T-helper 17 cell (primary cell): ENCODE measurements around the gene RHBDF1. TPM values are rescaled to one million over a fixed set of nuclear protein-coding genes. Genes with fewer than 3 reads are reported as not detected.
"Not testable (repeated sequence)": the region's sequence is repeated elsewhere in the genome, so short reads cannot be mapped to it uniquely, and the experiment has no call there.

Source experiments
- ATAC-seq: fragments of 150-1000 bp; cut with Tn5 transposase; 2 replicates; pipeline ENCODE4 v1.10.0; 2021; ENCODE audit warnings: mild to moderate bottlenecking, moderate library complexity
- DNase-seq, 3 donors: peaks; one replicate each; pipeline versions ENCODE4 v3.0.0 to v3.0.0-alpha.2; 2020 to 2021
- H3K9me3 ChIP-seq: one replicate; pipeline ENCODE4 v1.7.0; 2013; ENCODE audit warnings: low read length, mild to moderate bottlenecking; ENCODE audit not compliant: control insufficient read depth, poor library complexity, severe bottlenecking
- H3K27ac Mint-ChIP-seq: one replicate; pipeline ENCODE4 v1.8.0; 2022; ENCODE audit warnings: mild to moderate bottlenecking, moderate library complexity, mixed read lengths
- H3K27me3 Mint-ChIP-seq: one replicate; pipeline ENCODE4 v1.8.0; 2022; ENCODE audit warnings: mixed read lengths
- H3K36me3 Mint-ChIP-seq: one replicate; pipeline ENCODE4 v1.8.0; 2022; ENCODE audit warnings: low read depth, mixed read lengths
- H3K4me1 Mint-ChIP-seq: one replicate; pipeline ENCODE4 v1.8.0; 2022; ENCODE audit warnings: mild to moderate bottlenecking, mixed read lengths
- H3K4me3 Mint-ChIP-seq: one replicate; pipeline ENCODE4 v1.8.0; 2022; ENCODE audit warnings: mild to moderate bottlenecking, moderate library complexity, mixed read lengths
- total RNA-seq, 4 donors: library from RNA in 2 of 4; stranded (reverse) in 2 of 4; gene quantifications; one replicate each; pipeline ENCODE4 v1.2.3 and lab custom pipeline; 2022 to 2026

RHBDF1 gene
- total RNA-seq, 2 donors from 2014 or later: 0.75 TPM; not detected in 1

GRCh38 chr16:55571-56136, 16.8 kb downstream of the RHBDF1 start:
- Mint-ChIP-seq H3K27ac (no peak overlapping the region), H3K4me1 (peaks cover 24% of the 10 kb centered on the region), H3K27me3 (no peaks in the 10 kb centered on the region), H3K36me3 (peaks cover 4% of the 10 kb centered on the region), H3K4me3 (peak overlapping the region; percentile 52)
- ATAC-seq: no peak
- H3K9me3 ChIP-seq: no peaks in the 10 kb centered on the region
- no peak for DNase-seq

DNA sequence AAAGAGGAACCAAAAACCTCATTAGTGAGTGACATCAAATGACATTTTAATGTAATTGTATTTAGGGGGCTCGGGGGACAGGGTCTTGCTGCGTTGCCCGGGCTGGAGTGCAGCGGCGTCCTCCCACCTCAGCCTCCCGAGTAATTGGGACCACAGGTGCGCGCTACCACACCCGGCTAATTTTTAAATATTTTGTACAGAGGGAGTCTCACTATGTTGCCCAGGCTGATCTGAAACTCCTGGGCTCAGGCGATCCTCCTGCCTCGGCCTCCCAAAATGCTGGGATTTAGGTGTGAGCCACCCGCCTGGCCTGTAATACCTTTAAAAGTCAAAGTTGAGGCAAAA, 18.2 kb downstream of the RHBDF1 start:
- Mint-ChIP-seq H3K4me1 (peaks cover 28% of the 10 kb centered on the region), H3K27ac (no peak overlapping the region), H3K4me3 (peak overlapping the region; percentile 98), H3K36me3 (peaks cover 4% of the 10 kb centered on the region), H3K27me3 (no peaks in the 10 kb centered on the region)
- DNase-seq (no peak), ATAC-seq (no peak)
- H3K9me3 ChIP-seq: no peaks in the 10 kb centered on the region

- peak; percentile 88 to 99 (median 99) for DNase-seq
- peak within 1 kb of the TSS; percentile 98 for H3K4me3 Mint-ChIP-seq
- H3K36me3 Mint-ChIP-seq: peaks cover 4% of the 10 kb centered on the region
- ATAC-seq: peak; percentile 97
- H3K4me1 Mint-ChIP-seq: peaks cover 28% of the 10 kb centered on the region
- peak within 1 kb of the TSS; percentile 94 for H3K27ac Mint-ChIP-seq
- no peaks in the 10 kb centered on the region for H3K27me3 Mint-ChIP-seq
- H3K9me3 ChIP-seq: no peaks in the 10 kb centered on the region
These were observed 18.8 kb downstream of the RHBDF1 start, which contains the start of the genes POLR3K and SNRNP25 for GRCh38 chr16:53346-54236. POLR3K (minus strand) TSS chr16:53608; CDS start chr16:53586, 22 bp downstream. SNRNP25 (plus strand) TSS chr16:53828; CDS start chr16:54017, 189 bp downstream.

DNA sequence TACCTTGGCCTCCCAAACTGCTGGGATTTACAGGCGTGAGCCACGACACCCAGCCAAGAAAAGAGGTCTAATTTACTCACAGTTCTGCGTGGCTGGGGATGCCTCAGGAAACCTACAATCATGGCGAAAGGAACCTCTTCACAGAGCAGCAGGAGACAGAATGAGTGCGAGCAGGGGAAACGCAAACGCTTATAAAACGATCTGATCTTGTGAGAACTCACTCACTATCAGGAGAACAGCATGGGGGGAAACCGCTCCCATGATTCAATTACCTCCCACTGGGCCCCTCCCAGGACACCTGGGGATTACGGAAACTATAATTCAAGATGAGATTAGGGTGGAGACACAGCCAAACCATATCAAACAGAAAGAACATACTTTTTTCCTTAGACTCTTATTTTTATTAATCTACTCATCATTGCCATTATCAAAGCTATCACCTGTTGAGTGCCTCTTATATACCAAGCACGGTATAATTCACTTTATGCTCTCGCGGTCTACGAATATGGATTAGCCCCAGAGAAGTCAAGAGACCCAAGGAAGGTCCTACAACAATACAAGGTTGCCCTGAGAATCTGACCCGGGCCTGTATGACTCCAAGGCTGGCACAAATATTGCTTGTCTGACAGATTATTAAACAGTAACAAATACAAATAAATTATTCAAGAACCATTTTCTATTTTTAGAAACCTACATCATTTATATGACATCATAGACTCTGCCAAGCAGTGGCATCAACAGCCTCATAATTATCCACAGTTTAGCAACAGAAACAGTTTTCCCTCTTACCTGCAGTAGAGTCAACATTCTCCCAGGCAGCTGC, 21.5 kb downstream of the RHBDF1 start:
- Mint-ChIP-seq H3K27ac (peak overlapping the region; percentile 34), H3K4me1 (peaks cover 24% of the 10 kb centered on the region), H3K4me3 (peak overlapping the region; percentile 98), H3K36me3 (no peaks in the 10 kb centered on the region), H3K27me3 (no peaks in the 10 kb centered on the region)
- ATAC-seq: no peak
- no peak for DNase-seq
- H3K9me3 ChIP-seq: no peaks in the 10 kb centered on the region

GRCh38 chr16:47234-47633, 25.2 kb downstream of the RHBDF1 start:
- Mint-ChIP-seq H3K27me3 (no peaks in the 10 kb centered on the region), H3K27ac (no peak overlapping the region), H3K36me3 (peaks cover 6% of the 10 kb centered on the region), H3K4me1 (peaks cover 24% of the 10 kb centered on the region), H3K4me3 (no peak overlapping the region)
- H3K9me3 ChIP-seq: no peaks in the 10 kb centered on the region
- DNase-seq (no peak), ATAC-seq (no peak)

- Mint-ChIP-seq H3K36me3 (peaks cover 10% of the 10 kb centered on the region), H3K4me1 (peaks cover 26% of the 10 kb centered on the region)
- ATAC-seq, H3K9me3 ChIP-seq, H3K27me3 Mint-ChIP-seq, H3K27ac Mint-ChIP-seq, DNase-seq, H3K4me3 Mint-ChIP-seq: not testable (repeated sequence)
These were observed 25.9 kb downstream of the RHBDF1 start for GRCh38 chr16:46510-46909.

- H3K4me1 Mint-ChIP-seq: peaks cover 17% of the 10 kb centered on the region
- H3K36me3 Mint-ChIP-seq: peaks cover 10% of the 10 kb centered on the region
- ATAC-seq: no peak
- no peaks in the 10 kb centered on the region for H3K27me3 Mint-ChIP-seq
- H3K9me3 ChIP-seq: no peaks in the 10 kb centered on the region
- H3K27ac Mint-ChIP-seq: no peak overlapping the region
- DNase-seq: no peak
- no peak overlapping the region for H3K4me3 Mint-ChIP-seq
These were observed 27.0 kb downstream of the RHBDF1 start for GRCh38 chr16:45454-45853.

DNA sequence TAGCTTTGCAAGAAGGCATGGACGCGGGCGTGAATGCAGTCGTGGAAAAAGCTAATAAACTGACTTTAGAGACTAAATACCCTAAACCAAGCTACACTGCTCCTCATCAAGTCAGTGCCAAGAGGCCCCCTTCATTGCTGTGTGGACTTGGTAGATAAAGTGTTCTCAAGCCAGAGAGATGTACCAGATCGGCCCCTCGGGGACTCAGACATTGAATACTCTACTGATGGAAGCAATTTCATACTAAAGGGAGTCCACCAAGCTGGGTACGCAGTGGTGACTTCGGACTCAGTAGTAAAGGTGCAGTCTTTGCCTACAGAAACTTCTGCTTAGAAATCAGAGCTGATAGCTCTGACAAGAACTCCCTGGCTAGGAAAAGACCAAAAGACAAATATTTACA, 27.8 kb downstream of the RHBDF1 start:
- DNase-seq: no peak
- Mint-ChIP-seq H3K4me1 (peaks cover 14% of the 10 kb centered on the region), H3K36me3 (peaks cover 10% of the 10 kb centered on the region), H3K4me3 (no peak overlapping the region), H3K27ac (no peak overlapping the region), H3K27me3 (no peaks in the 10 kb centered on the region)
- ATAC-seq: no peak
- H3K9me3 ChIP-seq: no peaks in the 10 kb centered on the region

DNA sequence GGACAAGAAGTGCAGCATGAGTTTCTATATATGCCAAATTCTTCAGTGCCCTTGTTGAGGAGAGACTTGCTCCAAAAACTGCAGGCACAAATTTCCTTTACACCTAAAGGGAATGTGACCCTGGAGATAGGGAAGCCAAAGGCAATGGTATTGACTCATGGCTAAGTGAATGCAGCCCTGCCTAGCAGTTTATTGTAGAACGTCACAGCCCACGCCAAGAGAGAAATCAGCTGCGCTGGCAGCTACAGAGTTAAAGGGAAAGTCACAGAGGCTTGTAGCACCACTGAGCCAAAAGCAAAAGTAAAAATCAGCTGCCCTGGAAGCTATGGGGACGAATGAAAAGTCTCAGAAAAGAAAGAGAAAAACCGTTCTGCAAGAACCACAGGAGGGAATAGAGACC, 29.1 kb downstream of the RHBDF1 start:
- no peaks in the 10 kb centered on the region for H3K9me3 ChIP-seq
- Mint-ChIP-seq H3K36me3 (peaks cover 10% of the 10 kb centered on the region), H3K4me3 (no peak overlapping the region), H3K27me3 (no peaks in the 10 kb centered on the region), H3K27ac (peak overlapping the region; percentile 76), H3K4me1 (peaks cover 26% of the 10 kb centered on the region)
- DNase-seq: no peak
- no peak for ATAC-seq

- Mint-ChIP-seq H3K4me1 (peaks cover 31% of the 10 kb centered on the region), H3K27me3 (no peaks in the 10 kb centered on the region), H3K27ac (peak overlapping the region; percentile 76), H3K4me3 (no peak overlapping the region), H3K36me3 (peaks cover 10% of the 10 kb centered on the region)
- ATAC-seq: no peak
- no peaks in the 10 kb centered on the region for H3K9me3 ChIP-seq
- no peak for DNase-seq
These were observed 29.7 kb downstream of the RHBDF1 start for GRCh38 chr16:42691-43090.

GRCh38 chr16:42069-42457, 30.4 kb downstream of the RHBDF1 start:
- H3K27ac Mint-ChIP-seq: peak overlapping the region; percentile 76
- no peak for ATAC-seq
- peaks cover 10% of the 10 kb centered on the region for H3K36me3 Mint-ChIP-seq

GRCh38 chr16:41439-42068, 30.9 kb downstream of the RHBDF1 start:
- Mint-ChIP-seq H3K4me3 (no peak overlapping the region), H3K4me1 (peaks cover 28% of the 10 kb centered on the region), H3K27ac (peak overlapping the region; percentile 76), H3K36me3 (peaks cover 10% of the 10 kb centered on the region), H3K27me3 (no peaks in the 10 kb centered on the region)
- DNase-seq (no peak), ATAC-seq (no peak)
- no peaks in the 10 kb centered on the region for H3K9me3 ChIP-seq

More at GRCh38 chr16:42069-42457, 30.4 kb downstream of the RHBDF1 start:
- Mint-ChIP-seq H3K4me1 (peaks cover 28% of the 10 kb centered on the region), H3K27me3 (no peaks in the 10 kb centered on the region), H3K4me3 (no peak overlapping the region)
- no peak for DNase-seq
- H3K9me3 ChIP-seq: no peaks in the 10 kb centered on the region
